ENCODE results near the gene PPP6R1. TPM values are rescaled to one million over a fixed set of nuclear protein-coding genes. Genes with fewer than 3 reads are reported as not detected.

The PPP6R1 gene
- total and polyA plus RNA-seq, 2 of the 13 experiments (the other 11 are each of a cell fraction or from before 2014, with no cell fraction given) = 25.8 to 54.0 TPM

DNA sequence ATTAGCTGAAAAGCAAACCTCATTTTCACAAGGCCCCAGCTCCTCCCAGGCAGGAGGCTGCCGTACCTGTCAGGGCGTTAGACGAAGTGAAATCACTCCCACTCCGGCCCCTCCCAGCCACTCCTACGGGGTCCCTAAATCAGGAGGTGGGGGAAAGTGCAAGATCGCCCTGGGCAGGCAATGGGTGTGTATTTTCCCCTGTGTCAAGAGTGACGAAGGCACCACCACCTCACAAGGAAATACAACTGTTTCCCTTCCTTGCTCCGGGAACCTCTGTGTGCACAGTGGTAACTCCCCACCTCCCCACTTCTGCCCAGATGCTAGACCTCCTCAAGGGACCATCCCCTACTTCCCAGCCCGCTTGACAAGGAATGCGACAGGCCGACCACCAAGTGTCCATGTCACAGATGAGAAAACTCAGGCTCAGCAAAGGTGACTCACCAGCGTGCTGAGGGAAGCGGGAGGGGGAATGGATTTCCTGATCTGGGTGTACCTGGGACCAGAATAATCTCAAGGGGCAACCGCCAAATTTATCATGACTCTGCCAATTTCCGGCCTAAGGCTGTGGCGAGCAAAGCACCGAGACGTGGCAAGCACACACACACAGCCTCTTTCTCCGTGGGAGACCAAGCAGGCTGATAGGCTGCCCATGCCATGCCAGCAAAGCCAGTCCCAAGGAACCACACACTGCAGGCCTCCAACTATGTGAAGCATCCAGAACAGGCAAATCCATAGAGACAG, 7.3 kb downstream of the PPP6R1 start:
- Histone ChIP-seq H3K27ac (ENCODE audit: extremely low read length, insufficient read depth, low read length) (no peak overlapping the region), H3K79me2 (ENCODE audit: insufficient read depth, low read length) (peaks cover 89% of the 10 kb centered on the region), H3K36me3 (replicated peaks in 1 of 2; ENCODE audit: control insufficient read depth in 1 of 2, insufficient read depth in 2 of 2, low read length in 2 of 2) (peaks cover 14 to 55% of the 10 kb centered on the region in 2 experiments; a peak in 4 of 5 replicates), H3K4me3 (replicated peaks in 1 of 3; ENCODE audit: insufficient read depth in 1 of 3, low read depth in 2 of 3, low read length in 3 of 3) (no peak overlapping the region), H2AFZ (ENCODE audit: low read length) (no peak overlapping the region), H3K9ac (ENCODE audit: insufficient read depth, low read depth, low read length) (peak overlapping the region; percentile 34; the same call in 1 of the 2 replicates), H3K27me3 (ENCODE audit: control insufficient read depth in 1 of 2, insufficient read depth in 2 of 2, low read length in 2 of 2) (no peaks in the 10 kb centered on the region), H3K9me3 (ENCODE audit: low read length) (no peaks in the 10 kb centered on the region), H3K4me2 (ENCODE audit: low read depth, low read length) (no peak overlapping the region), H4K20me1 (ENCODE audit: insufficient read depth, low read length) (peaks cover 68% of the 10 kb centered on the region), H3K4me1 (ENCODE audit: insufficient read depth, low read length) (peaks cover 59% of the 10 kb centered on the region)
- FAIRE-seq (no peak), DNase-seq (ENCODE audit: low spot score) (no peak), ATAC-seq (no peak)
- CTCF ChIA-PET (ENCODE audit: low intra/inter-chr PET ratio, low total read pairs) = no interaction called here
- in situ Hi-C loops (cut with HindIII; ENCODE audit: extremely low pct_ligation_motif_present, low pct_unique_long_range_greater_than_20kb) = no loop called here
- intact Hi-C loops (cut with micrococcal nuclease; ENCODE audit: unreplicated experiment) = no loop called here
- BruUV-seq (replicated peaks) = no TSS peak
- 95% methylated on average over 14 of the region's 19 CpGs for WGBS (ENCODE audit: low lambda C conversion rate)
- POLR2A ChIA-PET = interaction anchor here (0.8 kb wide), 1 partner anchor 9 kb away, joined by 3 read pairs; no protein-coding TSS in a partner anchor
- TF ChIP-seq ZNF232 (CRISPR knock-in tag; IDR thresholded peaks at IDR 0.05; ENCODE audit: borderline replicate concordance) (no peak), ZNF878 (CRISPR knock-in tag; IDR thresholded peaks at IDR 0.05) (no peak), KAT2B (IDR thresholded peaks at IDR 0.05; ENCODE audit: borderline replicate concordance, low read depth, low read length) (no peak), ONECUT2 (CRISPR knock-in tag; IDR thresholded peaks at IDR 0.05) (no peak), ZNF761 (CRISPR knock-in tag; conservative IDR thresholded peaks at IDR 0.05) (no peak), NR2C2 (CRISPR knock-in tag; IDR thresholded peaks at IDR 0.05; ENCODE audit: borderline replicate concordance) (no peak), XRCC5 (optimal IDR thresholded peaks at IDR 0.05; ENCODE audit: low read length) (no peak), ZNF331 (CRISPR knock-in tag; IDR thresholded peaks at IDR 0.05) (no peak), NR1H2 (CRISPR knock-in tag; IDR thresholded peaks at IDR 0.05; ENCODE audit: borderline replicate concordance, low read depth) (no peak), KDM5A (IDR thresholded peaks at IDR 0.05; ENCODE audit: borderline replicate concordance, low read length) (no peak), SIN3B (IDR thresholded peaks at IDR 0.05; ENCODE audit: low read length) (no peak)
- TF ChIP-seq, protein P1, sequence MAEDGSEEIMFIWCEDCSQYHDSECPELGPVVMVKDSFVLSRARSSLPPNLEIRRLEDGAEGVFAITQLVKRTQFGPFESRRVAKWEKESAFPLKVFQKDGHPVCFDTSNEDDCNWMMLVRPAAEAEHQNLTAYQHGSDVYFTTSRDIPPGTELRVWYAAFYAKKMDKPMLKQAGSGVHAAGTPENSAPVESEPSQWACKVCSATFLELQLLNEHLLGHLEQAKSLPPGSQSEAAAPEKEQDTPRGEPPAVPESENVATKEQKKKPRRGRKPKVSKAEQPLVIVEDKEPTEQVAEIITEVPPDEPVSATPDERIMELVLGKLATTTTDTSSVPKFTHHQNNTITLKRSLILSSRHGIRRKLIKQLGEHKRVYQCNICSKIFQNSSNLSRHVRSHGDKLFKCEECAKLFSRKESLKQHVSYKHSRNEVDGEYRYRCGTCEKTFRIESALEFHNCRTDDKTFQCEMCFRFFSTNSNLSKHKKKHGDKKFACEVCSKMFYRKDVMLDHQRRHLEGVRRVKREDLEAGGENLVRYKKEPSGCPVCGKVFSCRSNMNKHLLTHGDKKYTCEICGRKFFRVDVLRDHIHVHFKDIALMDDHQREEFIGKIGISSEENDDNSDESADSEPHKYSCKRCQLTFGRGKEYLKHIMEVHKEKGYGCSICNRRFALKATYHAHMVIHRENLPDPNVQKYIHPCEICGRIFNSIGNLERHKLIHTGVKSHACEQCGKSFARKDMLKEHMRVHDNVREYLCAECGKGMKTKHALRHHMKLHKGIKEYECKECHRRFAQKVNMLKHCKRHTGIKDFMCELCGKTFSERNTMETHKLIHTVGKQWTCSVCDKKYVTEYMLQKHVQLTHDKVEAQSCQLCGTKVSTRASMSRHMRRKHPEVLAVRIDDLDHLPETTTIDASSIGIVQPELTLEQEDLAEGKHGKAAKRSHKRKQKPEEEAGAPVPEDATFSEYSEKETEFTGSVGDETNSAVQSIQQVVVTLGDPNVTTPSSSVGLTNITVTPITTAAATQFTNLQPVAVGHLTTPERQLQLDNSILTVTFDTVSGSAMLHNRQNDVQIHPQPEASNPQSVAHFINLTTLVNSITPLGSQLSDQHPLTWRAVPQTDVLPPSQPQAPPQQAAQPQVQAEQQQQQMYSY (CRISPR knock-in tag; IDR thresholded peaks at IDR 0.05) = no peak
- TF ChIP-seq, protein P2, sequence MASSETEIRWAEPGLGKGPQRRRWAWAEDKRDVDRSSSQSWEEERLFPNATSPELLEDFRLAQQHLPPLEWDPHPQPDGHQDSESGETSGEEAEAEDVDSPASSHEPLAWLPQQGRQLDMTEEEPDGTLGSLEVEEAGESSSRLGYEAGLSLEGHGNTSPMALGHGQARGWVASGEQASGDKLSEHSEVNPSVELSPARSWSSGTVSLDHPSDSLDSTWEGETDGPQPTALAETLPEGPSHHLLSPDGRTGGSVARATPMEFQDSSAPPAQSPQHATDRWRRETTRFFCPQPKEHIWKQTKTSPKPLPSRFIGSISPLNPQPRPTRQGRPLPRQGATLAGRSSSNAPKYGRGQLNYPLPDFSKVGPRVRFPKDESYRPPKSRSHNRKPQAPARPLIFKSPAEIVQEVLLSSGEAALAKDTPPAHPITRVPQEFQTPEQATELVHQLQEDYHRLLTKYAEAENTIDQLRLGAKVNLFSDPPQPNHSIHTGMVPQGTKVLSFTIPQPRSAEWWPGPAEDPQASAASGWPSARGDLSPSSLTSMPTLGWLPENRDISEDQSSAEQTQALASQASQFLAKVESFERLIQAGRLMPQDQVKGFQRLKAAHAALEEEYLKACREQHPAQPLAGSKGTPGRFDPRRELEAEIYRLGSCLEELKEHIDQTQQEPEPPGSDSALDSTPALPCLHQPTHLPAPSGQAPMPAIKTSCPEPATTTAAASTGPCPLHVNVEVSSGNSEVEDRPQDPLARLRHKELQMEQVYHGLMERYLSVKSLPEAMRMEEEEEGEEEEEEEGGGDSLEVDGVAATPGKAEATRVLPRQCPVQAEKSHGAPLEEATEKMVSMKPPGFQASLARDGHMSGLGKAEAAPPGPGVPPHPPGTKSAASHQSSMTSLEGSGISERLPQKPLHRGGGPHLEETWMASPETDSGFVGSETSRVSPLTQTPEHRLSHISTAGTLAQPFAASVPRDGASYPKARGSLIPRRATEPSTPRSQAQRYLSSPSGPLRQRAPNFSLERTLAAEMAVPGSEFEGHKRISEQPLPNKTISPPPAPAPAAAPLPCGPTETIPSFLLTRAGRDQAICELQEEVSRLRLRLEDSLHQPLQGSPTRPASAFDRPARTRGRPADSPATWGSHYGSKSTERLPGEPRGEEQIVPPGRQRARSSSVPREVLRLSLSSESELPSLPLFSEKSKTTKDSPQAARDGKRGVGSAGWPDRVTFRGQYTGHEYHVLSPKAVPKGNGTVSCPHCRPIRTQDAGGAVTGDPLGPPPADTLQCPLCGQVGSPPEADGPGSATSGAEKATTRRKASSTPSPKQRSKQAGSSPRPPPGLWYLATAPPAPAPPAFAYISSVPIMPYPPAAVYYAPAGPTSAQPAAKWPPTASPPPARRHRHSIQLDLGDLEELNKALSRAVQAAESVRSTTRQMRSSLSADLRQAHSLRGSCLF (CRISPR knock-in tag; IDR thresholded peaks at IDR 0.05; ENCODE audit: borderline replicate concordance) = no peak
- TF ChIP-seq, protein P3, sequence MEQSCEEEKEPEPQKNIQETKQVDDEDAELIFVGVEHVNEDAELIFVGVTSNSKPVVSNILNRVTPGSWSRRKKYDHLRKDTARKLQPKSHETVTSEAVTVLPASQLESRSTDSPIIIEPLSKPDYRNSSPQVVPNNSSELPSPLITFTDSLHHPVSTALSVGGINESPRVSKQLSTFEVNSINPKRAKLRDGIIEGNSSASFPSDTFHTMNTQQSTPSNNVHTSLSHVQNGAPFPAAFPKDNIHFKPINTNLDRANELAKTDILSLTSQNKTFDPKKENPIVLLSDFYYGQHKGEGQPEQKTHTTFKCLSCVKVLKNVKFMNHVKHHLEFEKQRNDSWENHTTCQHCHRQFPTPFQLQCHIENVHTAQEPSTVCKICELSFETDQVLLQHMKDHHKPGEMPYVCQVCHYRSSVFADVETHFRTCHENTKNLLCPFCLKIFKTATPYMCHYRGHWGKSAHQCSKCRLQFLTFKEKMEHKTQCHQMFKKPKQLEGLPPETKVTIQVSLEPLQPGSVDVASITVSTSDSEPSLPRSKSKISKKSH (CRISPR knock-in tag; IDR thresholded peaks at IDR 0.05; ENCODE audit: borderline replicate concordance) = no peak
